ENCODE measurements around the gene ESX1. TPM values are rescaled to one million over a fixed set of nuclear protein-coding genes. Genes with fewer than 3 reads are reported as not detected.
"Not testable (repeated sequence)": the region's sequence is repeated elsewhere in the genome, so short reads cannot be mapped to it uniquely, and the experiment has no call there.

Gene ESX1
- total RNA-seq, 2 donors from 2014 or later = not detected

GRCh38 chrX:104270212-104270611 lies 15.5 kb upstream of the ESX1 start:
- no peak overlapping the region for H3K27ac ChIP-seq
- intact Hi-C loops (cut with DNase I) = no loop called here
- no peaks in the 10 kb centered on the region for H3K27me3 ChIP-seq
- no peak overlapping the region for H3K9ac ChIP-seq (ENCODE audit: low read depth in 2 of 2, low read length in 2 of 2)
- no peak overlapping the region for H3K4me3 ChIP-seq
- H3K9me3 ChIP-seq = no peaks in the 10 kb centered on the region
- DNase-seq = no peak
- H3K36me3 ChIP-seq = no peaks in the 10 kb centered on the region
- no peaks in the 10 kb centered on the region for H3K4me1 ChIP-seq
- no peak for TF ChIP-seq CTCF (IDR thresholded peaks at IDR 0.05)

GRCh38 chrX:104255465-104255864 lies 732 bp upstream of the ESX1 start:
- intact Hi-C loops (cut with DNase I) = no loop called here
- H3K27me3 ChIP-seq = peaks cover 20% of the 10 kb centered on the region

GRCh38 chrX:104253567-104254441 lies 929 bp downstream of the ESX1 start:
- no peak for TF ChIP-seq CTCF (IDR thresholded peaks at IDR 0.05)
- H3K27ac ChIP-seq = no peak overlapping the region
- no peaks in the 10 kb centered on the region for H3K36me3 ChIP-seq
- intact Hi-C loops (cut with DNase I) = no loop called here
- peaks cover 20% of the 10 kb centered on the region for H3K27me3 ChIP-seq
- DNase-seq = no peak
- H3K4me3 ChIP-seq = no peak overlapping the region
- H3K9me3 ChIP-seq = no peaks in the 10 kb centered on the region
- no peak overlapping the region for H3K9ac ChIP-seq (ENCODE audit: low read depth in 2 of 2, low read length in 2 of 2)
- no peaks in the 10 kb centered on the region for H3K4me1 ChIP-seq

More at GRCh38 chrX:104255465-104255864, 732 bp upstream of the ESX1 start:
- Histone ChIP-seq H3K9ac (ENCODE audit: low read depth in 2 of 2, low read length in 2 of 2) (no peak overlapping the region), H3K4me3 (no peak overlapping the region), H3K9me3 (no peaks in the 10 kb centered on the region), H3K27ac (no peak overlapping the region), H3K36me3 (no peaks in the 10 kb centered on the region), H3K4me1 (no peaks in the 10 kb centered on the region)
- DNase-seq = no peak
- no peak for TF ChIP-seq CTCF (IDR thresholded peaks at IDR 0.05)

- no peak overlapping the region for H3K27ac ChIP-seq
- no peak for TF ChIP-seq CTCF (IDR thresholded peaks at IDR 0.05)
- H3K9ac ChIP-seq (ENCODE audit: low read depth in 2 of 2, low read length in 2 of 2) = no peak overlapping the region
- no peaks in the 10 kb centered on the region for H3K4me1 ChIP-seq
- H3K27me3 ChIP-seq = peaks cover 22% of the 10 kb centered on the region
- H3K36me3 ChIP-seq = no peaks in the 10 kb centered on the region
- DNase-seq = no peak
- H3K4me3 ChIP-seq = no peak overlapping the region
- intact Hi-C loops (cut with DNase I) = no loop called here
- H3K9me3 ChIP-seq = no peaks in the 10 kb centered on the region
These were observed 4.3 kb downstream of the ESX1 start for GRCh38 chrX:104250470-104250869.

GRCh38 chrX:104230060-104230459 lies 24.7 kb downstream of the ESX1 start:
- H3K27ac ChIP-seq; H3K27me3 ChIP-seq; H3K9ac ChIP-seq (ENCODE audit: low read depth in 2 of 2, low read length in 2 of 2); H3K4me1 ChIP-seq; H3K36me3 ChIP-seq; H3K9me3 ChIP-seq; DNase-seq; intact Hi-C loops (cut with DNase I); H3K4me3 ChIP-seq: not testable (repeated sequence)

- intact Hi-C loops (cut with DNase I) = no loop called here
- no peaks in the 10 kb centered on the region for H3K4me1 ChIP-seq
- no peak overlapping the region for H3K4me3 ChIP-seq
- no peak for TF ChIP-seq CTCF (IDR thresholded peaks at IDR 0.05)
- H3K27ac ChIP-seq = no peak overlapping the region
- H3K27me3 ChIP-seq = no peaks in the 10 kb centered on the region
- DNase-seq = no peak
- no peaks in the 10 kb centered on the region for H3K9me3 ChIP-seq
- no peak overlapping the region for H3K9ac ChIP-seq (ENCODE audit: low read depth in 2 of 2, low read length in 2 of 2)
- H3K36me3 ChIP-seq = no peaks in the 10 kb centered on the region
These were observed 43.5 kb downstream of the ESX1 start for GRCh38 chrX:104211187-104211586.
